ENCODE results near the gene CCDC97.

The CCDC97 gene

DNA sequence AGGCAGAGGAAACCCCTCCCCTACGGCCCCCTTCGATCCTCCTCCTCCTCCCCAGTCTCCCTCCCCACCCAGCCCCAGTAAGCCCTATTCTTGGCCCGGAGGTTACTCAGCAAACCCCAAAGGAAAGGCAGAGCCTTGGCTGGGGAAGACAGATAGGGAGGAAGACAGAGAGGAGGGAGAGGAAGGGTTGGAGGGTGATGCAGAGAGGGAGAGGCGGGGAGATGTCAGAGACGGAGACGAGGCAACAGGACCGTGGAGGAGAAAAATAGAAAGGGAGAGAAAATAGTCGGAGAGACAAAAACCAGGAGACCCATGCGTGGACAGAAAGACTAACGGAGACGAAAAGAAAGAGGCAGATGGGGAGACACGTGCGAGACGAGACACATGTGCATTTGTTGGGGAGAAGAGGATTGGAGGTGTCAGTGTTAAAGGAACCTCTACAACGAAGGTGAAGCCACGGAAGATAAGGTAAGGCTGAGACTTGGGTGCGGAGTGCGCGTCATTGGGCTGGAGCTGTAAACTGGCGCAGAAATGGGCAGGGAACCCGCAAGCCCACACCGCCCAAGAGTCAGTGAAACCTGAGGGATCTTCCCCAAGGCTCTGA lies 40.9 kb downstream of the CCDC97 start:
- Histone ChIP-seq H3K36me3 (replicated peaks; ENCODE audit: insufficient read depth, low read length) (no peaks in the 10 kb centered on the region), H3K9me2 (replicated peaks; ENCODE audit: insufficient read depth, low read length) (no peaks in the 10 kb centered on the region), H3K4me1 (ENCODE audit: low read length) (peaks cover 8% of the 10 kb centered on the region; the same call in 1 of the 2 replicates), H4K20me1 (ENCODE audit: insufficient read depth, low read length) (no peaks in the 10 kb centered on the region), H3K27ac (ENCODE audit: low read length) (no peak overlapping the region), H3K4me3 (ENCODE audit: low read length) (peak overlapping the region; percentile 91), H3K9me3 (replicated peaks; ENCODE audit: insufficient read depth, low read length) (no peaks in the 10 kb centered on the region), H3K9ac (ENCODE audit: low read length) (peak overlapping the region; percentile 67; the same call in 1 of the 2 replicates), H3K4me2 (ENCODE audit: low read depth, low read length) (peak overlapping the region; percentile 96), H3K27me3 (replicated peaks; ENCODE audit: insufficient read depth, low read length) (no peaks in the 10 kb centered on the region), H3K79me2 (ENCODE audit: low read length) (peaks cover 3% of the 10 kb centered on the region; the same call in 1 of the 2 replicates), H3F3A (ENCODE audit: insufficient read depth, low read length) (peaks cover 11% of the 10 kb centered on the region), H2AFZ (ENCODE audit: low read length) (peak overlapping the region; percentile 87)
- no peak for DNase-seq
- TF ChIP-seq EZH2phosphoT487 (IDR thresholded peaks at IDR 0.05; ENCODE audit: low read length) (no peak), EZH2 (optimal IDR thresholded peaks at IDR 0.05; ENCODE audit: low read depth, low read length) (no peak)
- TF ChIP-seq, protein P1, sequence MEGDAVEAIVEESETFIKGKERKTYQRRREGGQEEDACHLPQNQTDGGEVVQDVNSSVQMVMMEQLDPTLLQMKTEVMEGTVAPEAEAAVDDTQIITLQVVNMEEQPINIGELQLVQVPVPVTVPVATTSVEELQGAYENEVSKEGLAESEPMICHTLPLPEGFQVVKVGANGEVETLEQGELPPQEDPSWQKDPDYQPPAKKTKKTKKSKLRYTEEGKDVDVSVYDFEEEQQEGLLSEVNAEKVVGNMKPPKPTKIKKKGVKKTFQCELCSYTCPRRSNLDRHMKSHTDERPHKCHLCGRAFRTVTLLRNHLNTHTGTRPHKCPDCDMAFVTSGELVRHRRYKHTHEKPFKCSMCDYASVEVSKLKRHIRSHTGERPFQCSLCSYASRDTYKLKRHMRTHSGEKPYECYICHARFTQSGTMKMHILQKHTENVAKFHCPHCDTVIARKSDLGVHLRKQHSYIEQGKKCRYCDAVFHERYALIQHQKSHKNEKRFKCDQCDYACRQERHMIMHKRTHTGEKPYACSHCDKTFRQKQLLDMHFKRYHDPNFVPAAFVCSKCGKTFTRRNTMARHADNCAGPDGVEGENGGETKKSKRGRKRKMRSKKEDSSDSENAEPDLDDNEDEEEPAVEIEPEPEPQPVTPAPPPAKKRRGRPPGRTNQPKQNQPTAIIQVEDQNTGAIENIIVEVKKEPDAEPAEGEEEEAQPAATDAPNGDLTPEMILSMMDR (IDR thresholded peaks at IDR 0.05; ENCODE audit: low read length): no peak

DNA sequence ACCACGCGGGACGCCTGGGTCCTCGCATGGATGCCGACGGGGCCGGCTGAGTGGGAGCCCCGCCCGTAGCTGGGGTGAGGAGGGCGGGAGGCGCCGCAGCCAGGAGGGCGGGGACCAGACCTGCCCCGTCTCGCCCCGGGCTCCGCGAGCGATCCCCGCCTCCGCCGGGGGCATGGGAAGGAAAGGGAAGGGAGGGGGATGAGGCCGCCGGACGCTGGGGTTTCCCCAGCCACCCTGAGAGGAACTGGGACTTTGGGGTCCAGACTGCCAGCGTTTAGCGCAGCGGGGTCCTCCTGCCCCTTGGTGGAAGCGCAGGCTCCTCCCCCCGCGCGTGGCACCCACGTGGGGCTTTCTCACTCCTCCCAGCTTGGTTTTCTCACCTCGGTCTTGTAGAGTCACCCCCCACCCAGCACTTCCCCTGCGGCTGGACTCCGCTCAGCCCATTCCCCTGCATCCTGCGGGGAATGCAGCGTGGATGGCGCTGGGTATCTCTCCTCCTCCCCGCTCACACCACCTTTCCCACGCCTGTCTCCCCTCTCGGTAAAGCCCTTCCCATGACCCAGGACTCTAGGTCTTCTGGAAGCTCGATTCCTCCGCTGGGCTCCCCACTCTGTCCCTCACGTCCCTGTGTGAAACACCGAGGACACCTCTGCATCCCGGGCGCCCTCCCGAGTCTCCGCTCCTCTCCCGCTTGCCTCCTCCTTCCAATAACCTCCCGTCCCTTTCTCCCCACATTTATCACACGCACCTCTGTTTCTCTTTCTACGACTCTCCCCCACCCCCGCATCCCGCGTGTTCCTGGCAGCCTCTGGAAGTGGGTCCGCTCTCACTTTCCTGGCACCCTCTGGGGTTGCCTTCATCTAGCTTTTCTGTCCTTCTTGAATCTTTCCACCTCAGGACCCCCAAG lies 41.6 kb downstream of the CCDC97 start:
- Histone ChIP-seq H3K4me1 (ENCODE audit: low read length) (peaks cover 8% of the 10 kb centered on the region; the same call in 1 of the 2 replicates), H3K27ac (ENCODE audit: low read length) (no peak overlapping the region), H3K4me3 (ENCODE audit: low read length) (peak overlapping the region; percentile 91), H3F3A (ENCODE audit: insufficient read depth, low read length) (peaks cover 11% of the 10 kb centered on the region), H3K27me3 (replicated peaks; ENCODE audit: insufficient read depth, low read length) (no peaks in the 10 kb centered on the region), H4K20me1 (ENCODE audit: insufficient read depth, low read length) (no peaks in the 10 kb centered on the region), H3K9me2 (replicated peaks; ENCODE audit: insufficient read depth, low read length) (no peaks in the 10 kb centered on the region), H3K9ac (ENCODE audit: low read length) (peak overlapping the region; percentile 67; the same call in 1 of the 2 replicates), H3K4me2 (ENCODE audit: low read depth, low read length) (peak overlapping the region; percentile 96), H2AFZ (ENCODE audit: low read length) (peak overlapping the region; percentile 87), H3K9me3 (replicated peaks; ENCODE audit: insufficient read depth, low read length) (no peaks in the 10 kb centered on the region), H3K79me2 (ENCODE audit: low read length) (peaks cover 3% of the 10 kb centered on the region; the same call in 1 of the 2 replicates), H3K36me3 (replicated peaks; ENCODE audit: insufficient read depth, low read length) (no peaks in the 10 kb centered on the region)
- TF ChIP-seq, protein P1 (IDR thresholded peaks at IDR 0.05; ENCODE audit: low read length): no peak
- TF ChIP-seq EZH2 (optimal IDR thresholded peaks at IDR 0.05; ENCODE audit: low read depth, low read length): no peak
- no peak for TF ChIP-seq EZH2phosphoT487 (IDR thresholded peaks at IDR 0.05; ENCODE audit: low read length)
- peak; percentile 56 for DNase-seq

DNA sequence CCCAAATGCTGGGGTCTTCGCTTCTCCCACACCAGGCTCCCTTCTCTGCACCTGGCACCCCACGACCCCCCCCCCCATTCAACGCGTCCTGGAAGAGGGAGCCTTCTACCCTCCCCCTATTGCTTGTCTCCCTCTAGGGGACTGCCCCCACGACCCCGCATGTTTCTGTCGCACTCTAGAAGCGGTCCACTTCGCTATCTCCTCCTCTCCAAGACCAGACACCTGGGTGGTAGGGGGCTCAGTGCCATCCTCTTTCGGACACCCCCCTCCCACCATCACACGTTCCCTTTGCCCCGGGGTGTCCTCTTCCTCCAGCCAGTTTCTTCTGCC lies 42.3 kb downstream of the CCDC97 start:
- Histone ChIP-seq H3K9me3 (replicated peaks; ENCODE audit: insufficient read depth, low read length) (no peaks in the 10 kb centered on the region), H3K4me2 (ENCODE audit: low read depth, low read length) (peak overlapping the region; percentile 96), H2AFZ (ENCODE audit: low read length) (peak overlapping the region; percentile 87), H3K9ac (ENCODE audit: low read length) (peak overlapping the region; percentile 67; the same call in 1 of the 2 replicates), H3K4me3 (ENCODE audit: low read length) (peak overlapping the region; percentile 91), H4K20me1 (ENCODE audit: insufficient read depth, low read length) (no peaks in the 10 kb centered on the region), H3K36me3 (replicated peaks; ENCODE audit: insufficient read depth, low read length) (no peaks in the 10 kb centered on the region), H3F3A (ENCODE audit: insufficient read depth, low read length) (peaks cover 11% of the 10 kb centered on the region), H3K9me2 (replicated peaks; ENCODE audit: insufficient read depth, low read length) (no peaks in the 10 kb centered on the region), H3K79me2 (ENCODE audit: low read length) (peaks cover 3% of the 10 kb centered on the region; the same call in 1 of the 2 replicates), H3K27me3 (replicated peaks; ENCODE audit: insufficient read depth, low read length) (no peaks in the 10 kb centered on the region), H3K27ac (ENCODE audit: low read length) (no peak overlapping the region), H3K4me1 (ENCODE audit: low read length) (peaks cover 8% of the 10 kb centered on the region; the same call in 1 of the 2 replicates)
- TF ChIP-seq, protein P1 (IDR thresholded peaks at IDR 0.05; ENCODE audit: low read length): no peak
- TF ChIP-seq EZH2 (optimal IDR thresholded peaks at IDR 0.05; ENCODE audit: low read depth, low read length) (no peak), EZH2phosphoT487 (IDR thresholded peaks at IDR 0.05; ENCODE audit: low read length) (no peak)
- no peak for DNase-seq
